ENCODE data around the gene SLC39A9.

- TF ChIP-seq EZH2 (IDR thresholded peaks at IDR 0.05) = no peak
- TF ChIP-seq, protein P1, sequence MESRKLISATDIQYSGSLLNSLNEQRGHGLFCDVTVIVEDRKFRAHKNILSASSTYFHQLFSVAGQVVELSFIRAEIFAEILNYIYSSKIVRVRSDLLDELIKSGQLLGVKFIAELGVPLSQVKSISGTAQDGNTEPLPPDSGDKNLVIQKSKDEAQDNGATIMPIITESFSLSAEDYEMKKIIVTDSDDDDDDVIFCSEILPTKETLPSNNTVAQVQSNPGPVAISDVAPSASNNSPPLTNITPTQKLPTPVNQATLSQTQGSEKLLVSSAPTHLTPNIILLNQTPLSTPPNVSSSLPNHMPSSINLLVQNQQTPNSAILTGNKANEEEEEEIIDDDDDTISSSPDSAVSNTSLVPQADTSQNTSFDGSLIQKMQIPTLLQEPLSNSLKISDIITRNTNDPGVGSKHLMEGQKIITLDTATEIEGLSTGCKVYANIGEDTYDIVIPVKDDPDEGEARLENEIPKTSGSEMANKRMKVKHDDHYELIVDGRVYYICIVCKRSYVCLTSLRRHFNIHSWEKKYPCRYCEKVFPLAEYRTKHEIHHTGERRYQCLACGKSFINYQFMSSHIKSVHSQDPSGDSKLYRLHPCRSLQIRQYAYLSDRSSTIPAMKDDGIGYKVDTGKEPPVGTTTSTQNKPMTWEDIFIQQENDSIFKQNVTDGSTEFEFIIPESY (IDR thresholded peaks at IDR 0.05; ENCODE audit: extremely low read depth, insufficient replicate concordance, low read length) = no peak
- TF ChIP-seq ZNF274 (IDR thresholded peaks at IDR 0.05; ENCODE audit: low read depth, low read length) = no peak
- TF ChIP-seq CTCF (IDR thresholded peaks at IDR 0.05 in 2 of 3, conservative IDR thresholded peaks at IDR 0.05 in 1 of 3; ENCODE audit: borderline replicate concordance in 1 of 3, insufficient read depth in 1 of 3, low read depth in 2 of 3, low read length in 2 of 3) = no peak
- no peak for TF ChIP-seq ZFX (IDR thresholded peaks at IDR 0.05)
- TF ChIP-seq, protein P2, sequence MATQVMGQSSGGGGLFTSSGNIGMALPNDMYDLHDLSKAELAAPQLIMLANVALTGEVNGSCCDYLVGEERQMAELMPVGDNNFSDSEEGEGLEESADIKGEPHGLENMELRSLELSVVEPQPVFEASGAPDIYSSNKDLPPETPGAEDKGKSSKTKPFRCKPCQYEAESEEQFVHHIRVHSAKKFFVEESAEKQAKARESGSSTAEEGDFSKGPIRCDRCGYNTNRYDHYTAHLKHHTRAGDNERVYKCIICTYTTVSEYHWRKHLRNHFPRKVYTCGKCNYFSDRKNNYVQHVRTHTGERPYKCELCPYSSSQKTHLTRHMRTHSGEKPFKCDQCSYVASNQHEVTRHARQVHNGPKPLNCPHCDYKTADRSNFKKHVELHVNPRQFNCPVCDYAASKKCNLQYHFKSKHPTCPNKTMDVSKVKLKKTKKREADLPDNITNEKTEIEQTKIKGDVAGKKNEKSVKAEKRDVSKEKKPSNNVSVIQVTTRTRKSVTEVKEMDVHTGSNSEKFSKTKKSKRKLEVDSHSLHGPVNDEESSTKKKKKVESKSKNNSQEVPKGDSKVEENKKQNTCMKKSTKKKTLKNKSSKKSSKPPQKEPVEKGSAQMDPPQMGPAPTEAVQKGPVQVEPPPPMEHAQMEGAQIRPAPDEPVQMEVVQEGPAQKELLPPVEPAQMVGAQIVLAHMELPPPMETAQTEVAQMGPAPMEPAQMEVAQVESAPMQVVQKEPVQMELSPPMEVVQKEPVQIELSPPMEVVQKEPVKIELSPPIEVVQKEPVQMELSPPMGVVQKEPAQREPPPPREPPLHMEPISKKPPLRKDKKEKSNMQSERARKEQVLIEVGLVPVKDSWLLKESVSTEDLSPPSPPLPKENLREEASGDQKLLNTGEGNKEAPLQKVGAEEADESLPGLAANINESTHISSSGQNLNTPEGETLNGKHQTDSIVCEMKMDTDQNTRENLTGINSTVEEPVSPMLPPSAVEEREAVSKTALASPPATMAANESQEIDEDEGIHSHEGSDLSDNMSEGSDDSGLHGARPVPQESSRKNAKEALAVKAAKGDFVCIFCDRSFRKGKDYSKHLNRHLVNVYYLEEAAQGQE (IDR thresholded peaks at IDR 0.05; ENCODE audit: low read depth) = no peak
- TF ChIP-seq RAD21 (IDR thresholded peaks at IDR 0.05; ENCODE audit: low read depth) = no peak
- TF ChIP-seq EZH2phosphoT487 (IDR thresholded peaks at IDR 0.05; ENCODE audit: borderline replicate concordance) = no peak
- TF ChIP-seq POLR2A (IDR thresholded peaks at IDR 0.05; ENCODE audit: borderline replicate concordance, extremely low read depth, insufficient read depth, insufficient read length) = no peak
Measured at GRCh38 chr14:69481815-69482568, 83.5 kb downstream of the SLC39A9 start.
